Endothelial cell of umbilical vein (primary cell): Measurements from ENCODE around the gene MCC. TPM values are rescaled to one million over a fixed set of nuclear protein-coding genes. Genes with fewer than 3 reads are reported as not detected.

Source experiments
- BruUV-seq: library from RNA; stranded (reverse); fragments of 400-500 nt; replicated peaks from 2 replicates; lab custom pipeline; 2021; lab: Mats Ljungman, UMichigan
- CTCF ChIA-PET: fragments of 300-600, 350-600 bp; sonication (Branson Sonifier 250); formaldehyde crosslinking; loops from one replicate; lab custom pipeline; 2021; ENCODE audit warnings: antibody characterized with exemption, inconsistent platforms; lab: Charles Lee
- POLR2A ChIA-PET: fragments of 300-600, 350-600 bp; sonication (Branson Sonifier 250); formaldehyde crosslinking; loops from one replicate; lab custom pipeline; 2021; ENCODE audit warnings: antibody characterized with exemption, inconsistent platforms; lab: Charles Lee
- DNase-seq: peaks from one replicate; pipeline ENCODE4 v3.0.0-alpha.2; 2011; ENCODE audit warnings: low read depth, low spot score
- FAIRE-seq: peaks from 2 replicates; lab custom pipeline; 2011; peaks lifted over from hg19 to GRCh38; lab: Jason Lieb, UNC
- H2AFZ ChIP-seq: 2 replicates; pipeline ENCODE4 v1.6.0; 2012; ENCODE audit warnings: low read depth, low read length, control low read depth, inconsistent platforms
- H3K27ac ChIP-seq: 2 replicates; pipeline ENCODE4 v1.5.1; 2011; ENCODE audit warnings: low read depth, mild to moderate bottlenecking, control low read depth, low read length, moderate library complexity; ENCODE audit not compliant: insufficient read depth
- H3K27me3 ChIP-seq, 2 experiments: 2 replicates each; pipeline versions ENCODE4 v1.6.0 to v1.6.1; 2011; ENCODE audit warnings: low read length in 2 of 2, mixed read lengths in 1 of 2; ENCODE audit not compliant: control insufficient read depth in 2 of 2, insufficient read depth in 2 of 2
- H3K36me3 ChIP-seq, 2 experiments: 2 replicates in 1 of 2; 3 replicates in 1 of 2; pipeline ENCODE4 v1.5.1; 2011; ENCODE audit warnings: low read length in 2 of 2, mild to moderate bottlenecking in 1 of 2, moderate library complexity in 1 of 2; ENCODE audit not compliant: control insufficient read depth in 2 of 2, insufficient read depth in 2 of 2; ENCODE audit errors: extremely low read depth in 1 of 2
- H3K4me1 ChIP-seq: 3 replicates; pipeline ENCODE4 v1.5.1; 2011; ENCODE audit warnings: mild to moderate bottlenecking, low read length; ENCODE audit not compliant: control insufficient read depth, insufficient read depth; ENCODE audit errors: extremely low read depth
- H3K4me2 ChIP-seq: 2 replicates; pipeline ENCODE4 v1.6.1; 2011; ENCODE audit warnings: low read length, control low read depth, mixed read lengths; ENCODE audit not compliant: insufficient read depth
- H3K4me3 ChIP-seq, 3 experiments: fragments of 200-600 bp in 1 of 3; sonication (generic), shearing (Covaris generic) in 1 of 3; replicated peaks in 1 of 3; 2 replicates each; pipeline ENCODE4 v1.5.1; 2011 to 2016; ENCODE audit warnings: control low read depth in 3 of 3, low read length in 3 of 3, mild to moderate bottlenecking in 2 of 3, inconsistent platforms in 1 of 3, low read depth in 1 of 3, moderate library complexity in 1 of 3; ENCODE audit not compliant: insufficient read depth in 1 of 3
- H3K79me2 ChIP-seq: 2 replicates; pipeline ENCODE4 v1.6.0; 2012; ENCODE audit warnings: low read length, inconsistent platforms; ENCODE audit not compliant: control insufficient read depth, insufficient read depth
- H3K9ac ChIP-seq: replicated peaks from 2 replicates; pipeline ENCODE3; 2011; ENCODE audit warnings: low read length, control low read depth; ENCODE audit not compliant: insufficient read depth; ENCODE audit errors: extremely low read depth
- H3K9me1 ChIP-seq: replicated peaks from 3 replicates; pipeline ENCODE4 v1.6.0; 2011; ENCODE audit warnings: mild to moderate bottlenecking, low read length; ENCODE audit not compliant: control insufficient read depth, insufficient read depth; ENCODE audit errors: extremely low read depth
- H3K9me3 ChIP-seq: replicated peaks from 2 replicates; pipeline ENCODE4 v1.5.1; 2012; ENCODE audit warnings: low read length, inconsistent platforms; ENCODE audit not compliant: control insufficient read depth, insufficient read depth
- H4K20me1 ChIP-seq: replicated peaks from 2 replicates; pipeline ENCODE3; 2011; ENCODE audit warnings: mild to moderate bottlenecking, low read length; ENCODE audit not compliant: control insufficient read depth, insufficient read depth; ENCODE audit errors: extremely low read depth
- GATA2 ChIP-seq: IDR thresholded peaks from 2 replicates; pipeline ENCODE4 v1.7.0; 2011; ENCODE audit warnings: low read depth, mild to moderate bottlenecking, moderate library complexity, mixed read lengths, low read length; ENCODE audit not compliant: insufficient read length, insufficient read depth
- JUN ChIP-seq: IDR thresholded peaks from 2 replicates; pipeline ENCODE4 v1.6.1; 2011; ENCODE audit warnings: borderline replicate concordance, low read depth; ENCODE audit not compliant: insufficient read length, insufficient read depth
- MYC ChIP-seq: IDR thresholded peaks from one replicate; pipeline ENCODE4 v1.6.1; 2011; ENCODE audit warnings: mild to moderate bottlenecking, low read depth, low read length
- POLR2AphosphoS5 ChIP-seq: IDR thresholded peaks from 2 replicates; pipeline ENCODE4 v1.6.1; 2012; ENCODE audit warnings: low read depth, mild to moderate bottlenecking, control low read depth, low read length, moderate library complexity; ENCODE audit not compliant: insufficient read depth
- dilution Hi-C: fragments of 300-500 bp; cut with MboI; formaldehyde crosslinking; loops from one replicate; pipeline ENCODE4 v1.15.0; 2019; ENCODE audit warnings: low sequenced_read_pairs; ENCODE audit not compliant: extremely low pct_ligation_motif_present
- intact Hi-C: fragments of 100-400 bp; cut with micrococcal nuclease; formaldehyde crosslinking; loops from one replicate; pipeline ENCODE4 v1.10.0; 2022
- polyA plus RNA-seq, 4 experiments: library from polyadenylated mRNA; depleted of rRNA in 3 of 4; stranded (reverse) in 3 of 4; unstranded in 1 of 4; fragments of >200 nt; gene quantifications; 2 replicates each; pipeline versions ENCODE4 v1.2.1 to v1.2.3, GENCODE V29; 2011 to 2012; ENCODE audit warnings: missing spikeins in 1 of 4
- total RNA-seq: library from RNA; stranded (reverse); gene quantifications from 2 replicates; pipeline ENCODE4 v1.2.3, GENCODE V29; 2021
- TF ChIP-seq, protein P1 (sequence below), 2 donors: IDR thresholded peaks; 1 replicate in 1 of 2; 2 replicates in 1 of 2; pipeline ENCODE4 v1.5.1; 2011; ENCODE audit warnings: low read length in 2 of 2, mild to moderate bottlenecking in 2 of 2, moderate library complexity in 2 of 2, control low read depth in 1 of 2, inconsistent platforms in 1 of 2, low read depth in 1 of 2; ENCODE audit not compliant: insufficient read depth in 1 of 2; ENCODE audit errors: extremely low read depth in 1 of 2
- TF ChIP-seq, protein P2 (sequence below): IDR thresholded peaks from 2 replicates; pipeline ENCODE4 v1.6.1; 2011; ENCODE audit not compliant: insufficient read depth, insufficient read length

The MCC gene
- total and polyA plus RNA-seq, 2 donors (not counting 3 experiments of a cell fraction or from before 2014, with no cell fraction given) = 6.9 to 27.5 TPM

DNA sequence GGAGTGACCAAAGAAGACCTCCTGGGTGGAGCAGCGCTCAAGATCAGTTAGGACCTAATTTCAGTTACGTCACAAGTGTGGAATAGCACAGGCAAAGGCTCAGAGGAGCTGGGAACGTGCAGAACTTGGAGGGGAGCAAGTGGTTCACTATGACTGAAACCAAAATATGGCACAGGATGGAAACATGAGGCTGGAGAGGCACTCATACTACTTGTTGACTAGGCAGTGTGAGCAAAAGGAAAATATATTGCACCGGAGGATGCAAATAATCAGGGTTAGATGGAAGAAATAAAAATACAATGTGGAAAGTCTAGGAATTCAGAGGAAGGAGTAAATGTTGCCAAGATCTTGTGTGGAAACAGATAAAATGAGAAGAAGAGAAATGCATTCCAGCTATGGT, 363.3 kb downstream of the MCC start:
- Histone ChIP-seq H3K9ac (no peak overlapping the region), H3K4me2 (no peak overlapping the region), H3K9me1 (no peaks in the 10 kb centered on the region), H3K27ac (no peak overlapping the region), H3K27me3 (no peaks in the 10 kb centered on the region), H3K4me3 (no peak overlapping the region), H3K36me3 (no peaks in the 10 kb centered on the region), H3K9me3 (no peaks in the 10 kb centered on the region), H4K20me1 (no peaks in the 10 kb centered on the region), H2AFZ (no peak overlapping the region), H3K4me1 (no peaks in the 10 kb centered on the region), H3K79me2 (no peaks in the 10 kb centered on the region)
- no TSS peak for BruUV-seq
- POLR2A ChIA-PET = interaction anchor here (0.5 kb wide), 1 partner anchor 9 kb away, joined by 3 read pairs; no protein-coding TSS in a partner anchor
- FAIRE-seq (no peak), DNase-seq (no peak)
- TF ChIP-seq, protein P1, sequence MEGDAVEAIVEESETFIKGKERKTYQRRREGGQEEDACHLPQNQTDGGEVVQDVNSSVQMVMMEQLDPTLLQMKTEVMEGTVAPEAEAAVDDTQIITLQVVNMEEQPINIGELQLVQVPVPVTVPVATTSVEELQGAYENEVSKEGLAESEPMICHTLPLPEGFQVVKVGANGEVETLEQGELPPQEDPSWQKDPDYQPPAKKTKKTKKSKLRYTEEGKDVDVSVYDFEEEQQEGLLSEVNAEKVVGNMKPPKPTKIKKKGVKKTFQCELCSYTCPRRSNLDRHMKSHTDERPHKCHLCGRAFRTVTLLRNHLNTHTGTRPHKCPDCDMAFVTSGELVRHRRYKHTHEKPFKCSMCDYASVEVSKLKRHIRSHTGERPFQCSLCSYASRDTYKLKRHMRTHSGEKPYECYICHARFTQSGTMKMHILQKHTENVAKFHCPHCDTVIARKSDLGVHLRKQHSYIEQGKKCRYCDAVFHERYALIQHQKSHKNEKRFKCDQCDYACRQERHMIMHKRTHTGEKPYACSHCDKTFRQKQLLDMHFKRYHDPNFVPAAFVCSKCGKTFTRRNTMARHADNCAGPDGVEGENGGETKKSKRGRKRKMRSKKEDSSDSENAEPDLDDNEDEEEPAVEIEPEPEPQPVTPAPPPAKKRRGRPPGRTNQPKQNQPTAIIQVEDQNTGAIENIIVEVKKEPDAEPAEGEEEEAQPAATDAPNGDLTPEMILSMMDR (IDR thresholded peaks at IDR 0.05; ENCODE audit: extremely low read depth in 1 of 2, insufficient read depth in 1 of 2, low read depth in 1 of 2, low read length in 2 of 2) = no peak
- TF ChIP-seq, protein P2, sequence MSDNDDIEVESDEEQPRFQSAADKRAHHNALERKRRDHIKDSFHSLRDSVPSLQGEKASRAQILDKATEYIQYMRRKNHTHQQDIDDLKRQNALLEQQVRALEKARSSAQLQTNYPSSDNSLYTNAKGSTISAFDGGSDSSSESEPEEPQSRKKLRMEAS = no peak
- TF ChIP-seq MYC (no peak), JUN (no peak)
- intact Hi-C loops = loop anchor here (5.0 kb wide), 2 partner anchors 128 to 167 kb away; no protein-coding TSS in a partner anchor
- dilution Hi-C loops = no loop called here
- CTCF ChIA-PET = interaction anchor here (0.8 to 1.5 kb wide), 5 partner anchors 9 to 481 kb away, joined by 3 to 4 read pairs (median 3); no protein-coding TSS in a partner anchor

DNA sequence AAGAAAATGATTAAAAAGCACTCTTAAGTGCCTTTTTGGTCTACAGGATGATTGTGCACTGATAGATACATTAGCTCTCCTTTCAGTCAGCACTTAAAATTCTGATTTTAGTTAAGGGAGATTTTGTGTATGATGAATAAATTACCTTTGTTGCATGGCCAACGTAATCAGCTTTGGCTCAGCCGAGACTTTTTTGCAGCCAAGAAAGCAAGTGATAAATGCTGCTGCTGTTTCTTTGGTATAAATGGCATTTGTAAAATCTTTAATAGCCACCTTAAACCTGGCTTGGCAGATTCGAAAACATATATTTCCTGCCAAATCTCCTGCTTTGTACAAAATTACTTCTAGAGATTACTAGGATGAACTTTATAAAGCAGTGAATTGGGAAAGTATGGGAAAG, 364.0 kb downstream of the MCC start:
- no peaks in the 10 kb centered on the region for H3K4me1 ChIP-seq
- dilution Hi-C loops (no loop called here), intact Hi-C loops (loop anchor here (5.0 kb wide), 1 partner anchor 168 kb away; no protein-coding TSS in a partner anchor)
- no peaks in the 10 kb centered on the region for H4K20me1 ChIP-seq
- BruUV-seq = no TSS peak
- H3K27ac ChIP-seq = no peak overlapping the region
- no peaks in the 10 kb centered on the region for H3K9me3 ChIP-seq
- DNase-seq = no peak
- CTCF ChIA-PET = interaction anchor here (0.7 to 1.6 kb wide), 9 partner anchors 20 to 482 kb away, joined by 3 to 8 read pairs (median 4); no protein-coding TSS in a partner anchor
- no peak overlapping the region for H3K4me3 ChIP-seq
- no peak overlapping the region for H3K4me2 ChIP-seq
- H3K9me1 ChIP-seq = no peaks in the 10 kb centered on the region
- POLR2A ChIA-PET = no interaction called here
- H3K9ac ChIP-seq = no peak overlapping the region
- no peaks in the 10 kb centered on the region for H3K27me3 ChIP-seq
- FAIRE-seq = no peak
- H3K36me3 ChIP-seq = no peaks in the 10 kb centered on the region
- no peak overlapping the region for H2AFZ ChIP-seq
- TF ChIP-seq MYC = no peak
- TF ChIP-seq GATA2 = no peak
- TF ChIP-seq JUN = no peak
- TF ChIP-seq, protein P1 (IDR thresholded peaks at IDR 0.05; ENCODE audit: extremely low read depth in 1 of 2, insufficient read depth in 1 of 2, low read depth in 1 of 2, low read length in 2 of 2) = no peak
- TF ChIP-seq, protein P2 = no peak
- TF ChIP-seq POLR2AphosphoS5 = no peak
- H3K79me2 ChIP-seq = no peaks in the 10 kb centered on the region
